ENCODE measurements around the gene DHRS13.
A peak's percentile ranks its signal among the peaks of the same experiment; 100 is the strongest.
"Not testable (repeated sequence)": the region's sequence is repeated elsewhere in the genome, so short reads cannot be mapped to it uniquely, and the experiment has no call there.

The DHRS13 gene

DNA sequence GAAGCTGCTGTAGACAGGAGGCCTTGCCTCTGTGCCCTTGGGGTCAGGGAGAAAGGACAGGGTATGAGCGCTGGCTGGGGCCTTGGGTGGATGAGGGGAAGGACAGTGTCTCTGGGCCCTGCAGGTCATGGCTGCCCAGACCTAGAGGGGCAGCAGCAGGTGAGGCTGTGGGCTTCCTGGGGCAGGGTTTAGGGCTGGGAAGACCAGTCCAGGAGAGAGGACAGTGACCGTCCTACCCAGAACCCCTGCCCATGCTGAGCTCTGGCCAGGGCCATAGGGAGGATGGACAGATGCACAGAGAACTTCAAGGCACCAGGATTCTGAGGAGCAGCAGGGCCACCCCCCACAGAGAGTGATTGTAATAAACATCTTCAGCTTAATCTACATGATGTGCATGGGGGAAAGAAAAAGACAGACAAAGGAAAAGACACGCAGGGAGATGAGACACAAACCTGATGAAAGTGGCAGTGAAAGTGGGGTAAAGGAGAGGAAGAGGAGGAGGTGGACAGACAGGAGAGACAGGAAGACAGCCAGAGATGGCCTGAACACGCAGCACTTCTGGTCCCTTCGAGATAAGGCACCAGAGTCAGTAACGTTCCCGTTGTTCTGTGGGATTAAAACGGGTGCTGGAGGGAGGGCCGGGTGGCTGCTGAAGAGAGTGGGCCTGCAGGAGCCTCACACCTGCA, 22.9 kb downstream of the DHRS13 start:
- H3K9me3 Mint-ChIP-seq = no peaks in the 10 kb centered on the region
- CTCF ChIA-PET = interaction anchor here (0.8 to 2.6 kb wide), 2 partner anchors 112 to 117 kb away, joined by 3 to 22 read pairs; no protein-coding TSS in a partner anchor
- peaks cover 2% of the 10 kb centered on the region for H3K4me1 Mint-ChIP-seq
- no peak overlapping the region for H3K27ac Mint-ChIP-seq
- no peak for DNase-seq
- no peaks in the 10 kb centered on the region for H3K27me3 Mint-ChIP-seq
- H3K4me3 Mint-ChIP-seq = no peak overlapping the region
- peaks cover 52% of the 10 kb centered on the region for H3K36me3 Mint-ChIP-seq

DNA sequence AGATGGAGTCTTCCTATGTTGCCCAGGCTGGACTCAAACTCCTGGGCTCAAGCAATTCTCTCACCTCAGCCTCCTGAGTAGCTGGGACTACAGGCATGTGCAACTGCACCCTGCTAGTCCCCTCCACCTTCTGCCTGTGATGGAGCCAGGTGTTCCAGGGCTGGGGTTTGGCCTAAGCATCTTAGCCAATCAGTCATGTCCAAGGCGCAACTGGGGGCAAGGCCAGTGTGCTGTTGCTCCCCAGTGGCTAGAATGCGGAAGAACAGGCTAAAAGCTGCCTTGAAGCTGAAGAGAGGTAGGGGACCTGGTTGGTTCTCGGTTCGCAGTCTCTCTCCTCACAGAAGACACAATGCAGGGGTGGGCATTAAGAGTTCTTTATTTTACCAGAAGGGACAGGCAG, 23.9 kb downstream of the DHRS13 start:
- H3K4me3 Mint-ChIP-seq = no peak overlapping the region
- DNase-seq = peak; percentile 34
- no peaks in the 10 kb centered on the region for H3K27me3 Mint-ChIP-seq
- no peaks in the 10 kb centered on the region for H3K4me1 Mint-ChIP-seq
- peaks cover 47% of the 10 kb centered on the region for H3K36me3 Mint-ChIP-seq
- no peaks in the 10 kb centered on the region for H3K9me3 Mint-ChIP-seq
- CTCF ChIA-PET = interaction anchor here (0.6 to 2.6 kb wide), 5 partner anchors 10 to 152 kb away, joined by 3 to 22 read pairs (median 3); no protein-coding TSS in a partner anchor
- no peak overlapping the region for H3K27ac Mint-ChIP-seq

DNA sequence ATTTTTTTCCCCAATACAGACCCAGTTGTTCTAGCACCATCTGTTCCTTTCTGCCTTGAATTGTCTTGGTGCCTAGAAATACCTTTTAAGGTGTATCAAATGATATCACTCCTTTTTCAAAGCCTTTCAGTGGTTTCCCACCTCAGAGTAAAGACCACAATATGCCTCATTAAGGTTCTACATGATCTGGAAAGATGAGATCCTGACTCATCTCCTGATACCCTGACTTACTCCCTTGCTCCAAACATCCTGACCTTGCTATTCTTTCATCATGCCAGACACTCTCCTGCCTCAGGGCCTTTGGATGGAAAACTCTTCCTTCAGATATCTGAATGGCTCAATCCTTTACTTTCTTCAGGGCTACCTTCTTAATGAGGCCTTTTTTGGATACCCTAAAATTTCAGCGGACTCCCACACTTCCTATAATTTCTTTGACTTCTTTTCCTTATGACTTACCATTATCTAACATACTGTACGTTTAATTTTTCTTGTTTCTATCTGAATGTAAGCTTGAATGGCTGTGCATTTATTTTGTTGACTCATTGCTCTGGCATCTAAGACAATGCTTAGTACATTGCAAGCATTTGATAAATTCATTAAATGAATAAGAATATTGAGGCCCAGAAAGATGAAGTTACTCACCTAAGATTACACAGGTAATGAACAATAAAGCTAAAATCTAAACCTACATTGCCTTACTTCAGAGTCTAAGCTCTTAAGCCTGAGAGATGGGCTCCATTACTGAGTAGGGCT, 24.5 kb downstream of the DHRS13 start:
- CTCF ChIA-PET = interaction anchor here (0.8 to 2.6 kb wide), 3 partner anchors 10 to 151 kb away, joined by 3 to 22 read pairs (median 4); no protein-coding TSS in a partner anchor
- Mint-ChIP-seq H3K4me1 (no peaks in the 10 kb centered on the region), H3K4me3 (no peak overlapping the region), H3K36me3 (peaks cover 44% of the 10 kb centered on the region), H3K27ac (no peak overlapping the region), H3K27me3 (no peaks in the 10 kb centered on the region), H3K9me3 (no peaks in the 10 kb centered on the region)
- DNase-seq = no peak

DNA sequence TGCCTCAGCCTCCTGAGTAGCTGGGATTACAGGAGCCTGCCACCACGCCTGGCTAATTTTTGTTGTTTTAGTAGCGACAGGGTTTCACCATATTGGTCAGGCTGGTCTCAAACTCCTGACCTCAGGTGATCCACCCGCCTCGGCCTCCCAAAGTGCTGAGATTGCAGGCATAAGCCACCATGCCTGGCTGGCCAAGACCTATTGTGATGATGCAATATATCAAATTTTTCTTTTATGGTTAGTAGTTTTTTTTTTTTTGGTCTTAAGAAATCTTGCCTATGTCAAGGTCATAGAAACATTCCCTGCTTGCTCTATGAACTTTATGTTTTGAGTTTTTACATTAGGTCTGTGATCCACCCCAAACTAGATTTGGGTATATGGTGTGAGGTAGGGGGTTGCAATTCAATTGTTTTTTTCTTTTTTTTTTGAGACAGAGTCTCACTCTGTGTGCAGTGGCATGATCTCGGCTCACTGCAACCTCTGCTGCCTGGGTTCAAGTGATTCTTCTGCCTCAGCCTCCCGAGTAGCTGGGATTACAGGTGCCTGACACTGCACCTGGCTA, 25.6 kb downstream of the DHRS13 start:
- H3K27ac Mint-ChIP-seq, H3K27me3 Mint-ChIP-seq, H3K9me3 Mint-ChIP-seq, H3K4me1 Mint-ChIP-seq, H3K4me3 Mint-ChIP-seq, DNase-seq: not testable (repeated sequence)
- H3K36me3 Mint-ChIP-seq = peaks cover 34% of the 10 kb centered on the region
- CTCF ChIA-PET = interaction anchor here (1.0 kb wide), 1 partner anchor 19 kb away, joined by 4 read pairs; no protein-coding TSS in a partner anchor

DNA sequence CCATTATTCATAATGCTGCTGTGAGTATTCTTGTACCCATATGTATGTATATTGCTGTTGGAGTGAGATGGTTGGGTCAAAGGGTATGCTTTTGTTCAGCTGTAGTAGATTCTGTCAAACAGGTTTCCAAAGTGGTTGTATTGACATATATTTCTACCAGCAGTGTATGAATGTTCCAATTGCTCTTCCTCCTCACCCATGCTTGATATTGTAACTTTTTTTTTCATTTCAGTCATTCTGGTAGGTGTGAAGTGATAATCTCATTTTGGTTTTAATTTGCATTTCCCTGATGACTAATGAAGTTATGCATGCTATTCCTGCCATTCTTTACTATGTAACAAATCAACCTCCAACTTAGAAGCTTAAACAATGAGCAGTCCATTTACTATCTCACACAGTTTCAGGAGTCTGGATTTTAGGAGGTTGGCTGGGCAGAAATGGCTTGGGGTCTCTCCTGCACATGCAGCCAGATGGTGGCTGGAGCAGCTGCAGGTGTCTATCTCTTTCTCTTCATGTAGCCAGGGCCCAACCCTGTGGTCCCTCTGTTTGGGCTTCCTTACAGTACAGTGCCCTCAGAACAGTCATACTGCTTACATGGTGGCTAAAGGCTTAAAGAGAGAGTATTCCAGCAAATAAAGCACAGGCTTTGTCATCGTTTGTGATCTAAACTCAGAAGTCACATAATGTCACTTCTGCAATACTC, 26.9 kb downstream of the DHRS13 start:
- H3K4me1 Mint-ChIP-seq = peaks cover 17% of the 10 kb centered on the region
- H3K27ac Mint-ChIP-seq = no peak overlapping the region
- no peaks in the 10 kb centered on the region for H3K27me3 Mint-ChIP-seq
- H3K4me3 Mint-ChIP-seq = no peak overlapping the region
- peaks cover 24% of the 10 kb centered on the region for H3K36me3 Mint-ChIP-seq
- DNase-seq = no peak
- CTCF ChIA-PET = interaction anchor here (1.4 kb wide), 1 partner anchor 149 kb away, joined by 4 read pairs; no protein-coding TSS in a partner anchor
- no peaks in the 10 kb centered on the region for H3K9me3 Mint-ChIP-seq

DNA sequence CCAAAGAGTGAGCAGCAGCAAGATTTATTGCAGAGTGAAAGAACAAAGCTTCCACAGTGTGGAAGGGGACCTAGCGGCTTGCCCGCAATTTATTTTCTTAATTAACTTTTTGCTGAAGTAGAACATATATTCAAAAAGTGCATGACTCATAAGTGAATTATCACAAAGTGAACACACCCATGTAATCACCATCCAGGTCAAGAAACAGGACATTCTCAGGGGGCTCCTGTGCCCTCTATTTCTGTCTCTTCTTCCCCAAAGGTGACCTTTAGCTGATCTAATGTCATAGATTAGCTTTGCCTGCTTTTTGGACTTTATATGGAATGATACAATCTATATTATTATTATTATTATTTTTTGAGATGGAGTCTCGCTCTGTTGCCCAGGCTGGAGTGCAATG, 28.1 kb downstream of the DHRS13 start:
- H3K4me3 Mint-ChIP-seq = no peak overlapping the region
- peaks cover 19% of the 10 kb centered on the region for H3K4me1 Mint-ChIP-seq
- no peaks in the 10 kb centered on the region for H3K27me3 Mint-ChIP-seq
- peaks cover 18% of the 10 kb centered on the region for H3K36me3 Mint-ChIP-seq
- H3K27ac Mint-ChIP-seq = no peak overlapping the region
- H3K9me3 Mint-ChIP-seq = no peaks in the 10 kb centered on the region
- CTCF ChIA-PET = interaction anchor here (0.7 to 1.6 kb wide), 2 partner anchors 24 to 111 kb away, joined by 3 to 4 read pairs; no protein-coding TSS in a partner anchor
- no peak for DNase-seq

DNA sequence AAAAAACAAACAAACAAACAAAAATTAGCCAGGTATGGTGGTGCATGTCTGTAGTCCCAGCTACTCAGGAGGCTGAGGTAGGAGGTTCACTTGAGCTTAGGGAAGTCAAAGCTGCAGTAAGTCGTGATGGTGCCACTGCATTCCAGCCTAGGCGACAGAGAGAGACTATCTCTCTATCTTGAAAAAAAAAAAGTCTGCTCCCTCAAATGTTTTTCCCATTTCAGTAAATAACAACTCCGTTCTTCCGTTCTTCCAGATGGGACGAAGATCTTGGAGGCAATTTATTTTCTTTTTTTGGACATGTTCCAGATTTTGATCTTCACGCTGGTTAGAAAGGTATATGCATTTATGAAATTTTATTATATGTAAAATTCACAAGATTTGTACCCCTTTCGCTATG, 29.0 kb downstream of the DHRS13 start:
- no peaks in the 10 kb centered on the region for H3K27me3 Mint-ChIP-seq
- CTCF ChIA-PET = interaction anchor here (1.6 kb wide), 1 partner anchor 110 kb away, joined by 4 read pairs; no protein-coding TSS in a partner anchor
- no peak overlapping the region for H3K27ac Mint-ChIP-seq
- peaks cover 19% of the 10 kb centered on the region for H3K4me1 Mint-ChIP-seq
- no peaks in the 10 kb centered on the region for H3K9me3 Mint-ChIP-seq
- H3K36me3 Mint-ChIP-seq = peaks cover 13% of the 10 kb centered on the region
- no peak for DNase-seq
- H3K4me3 Mint-ChIP-seq = no peak overlapping the region

DNA sequence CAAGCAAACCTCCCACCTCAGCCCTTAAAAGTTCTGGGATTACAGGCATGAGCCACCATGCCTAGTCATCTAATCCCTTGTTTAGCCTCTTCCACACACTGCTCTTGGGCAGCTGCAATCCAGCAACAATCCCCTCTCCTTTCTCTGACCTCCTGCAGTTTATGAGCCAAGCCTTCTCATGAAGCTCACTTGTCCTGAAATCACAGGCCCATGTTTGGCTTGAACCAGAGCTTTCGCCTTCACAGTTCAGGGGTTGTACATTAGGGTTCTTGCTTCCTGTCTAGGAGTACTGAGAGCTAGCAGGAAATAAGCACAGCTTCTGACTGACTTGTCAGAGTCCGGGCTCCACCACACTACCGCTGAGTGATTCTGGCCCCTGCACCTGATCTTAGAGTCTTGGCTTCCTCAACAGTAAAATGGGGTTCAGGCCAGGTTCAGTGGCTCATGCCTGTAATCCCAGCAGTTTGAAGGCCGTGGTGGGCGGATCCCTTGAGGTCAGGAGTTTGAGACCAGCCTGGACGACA, 31.8 kb downstream of the DHRS13 start:
- no peaks in the 10 kb centered on the region for H3K9me3 Mint-ChIP-seq
- CTCF ChIA-PET = interaction anchor here (0.6 to 2.0 kb wide), 7 partner anchors 9 to 107 kb away, joined by 3 to 16 read pairs (median 6); partner anchors contain the start of gene DHRS13
- peak; percentile 71 for DNase-seq

DNA sequence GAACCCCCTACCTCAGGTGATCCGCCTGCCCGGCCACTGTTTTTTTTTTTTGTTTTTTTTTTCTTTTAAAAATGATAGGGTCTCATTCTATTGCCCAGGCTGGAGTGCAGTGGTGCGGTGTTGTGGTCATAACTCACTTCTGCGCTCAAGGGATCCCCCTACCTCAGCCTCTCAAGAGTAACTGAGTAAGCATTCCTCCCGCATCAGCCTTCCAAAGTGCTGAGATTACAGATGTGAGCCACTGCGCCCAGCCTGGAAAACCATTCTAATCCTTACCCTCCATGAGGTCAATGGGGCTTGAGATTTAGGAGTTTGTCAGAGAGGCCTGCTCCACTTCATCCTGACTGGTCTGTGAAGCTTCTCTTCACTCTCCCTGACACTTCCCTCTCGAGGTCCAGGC, 35.6 kb downstream of the DHRS13 start:
- DNase-seq = no peak
- Mint-ChIP-seq H3K4me1 (peaks cover 19% of the 10 kb centered on the region), H3K4me3 (no peak overlapping the region), H3K27me3 (no peaks in the 10 kb centered on the region), H3K9me3 (no peaks in the 10 kb centered on the region), H3K27ac (no peak overlapping the region), H3K36me3 (peaks cover 1% of the 10 kb centered on the region)
- CTCF ChIA-PET = no interaction called here

More for the DNA sequence above, 31.8 kb downstream of the DHRS13 start:
- Mint-ChIP-seq H3K36me3 (peaks cover 1% of the 10 kb centered on the region), H3K4me3 (peak overlapping the region; percentile 39), H3K27ac (peak overlapping the region; percentile 97), H3K27me3 (no peaks in the 10 kb centered on the region), H3K4me1 (peaks cover 19% of the 10 kb centered on the region)

DNA sequence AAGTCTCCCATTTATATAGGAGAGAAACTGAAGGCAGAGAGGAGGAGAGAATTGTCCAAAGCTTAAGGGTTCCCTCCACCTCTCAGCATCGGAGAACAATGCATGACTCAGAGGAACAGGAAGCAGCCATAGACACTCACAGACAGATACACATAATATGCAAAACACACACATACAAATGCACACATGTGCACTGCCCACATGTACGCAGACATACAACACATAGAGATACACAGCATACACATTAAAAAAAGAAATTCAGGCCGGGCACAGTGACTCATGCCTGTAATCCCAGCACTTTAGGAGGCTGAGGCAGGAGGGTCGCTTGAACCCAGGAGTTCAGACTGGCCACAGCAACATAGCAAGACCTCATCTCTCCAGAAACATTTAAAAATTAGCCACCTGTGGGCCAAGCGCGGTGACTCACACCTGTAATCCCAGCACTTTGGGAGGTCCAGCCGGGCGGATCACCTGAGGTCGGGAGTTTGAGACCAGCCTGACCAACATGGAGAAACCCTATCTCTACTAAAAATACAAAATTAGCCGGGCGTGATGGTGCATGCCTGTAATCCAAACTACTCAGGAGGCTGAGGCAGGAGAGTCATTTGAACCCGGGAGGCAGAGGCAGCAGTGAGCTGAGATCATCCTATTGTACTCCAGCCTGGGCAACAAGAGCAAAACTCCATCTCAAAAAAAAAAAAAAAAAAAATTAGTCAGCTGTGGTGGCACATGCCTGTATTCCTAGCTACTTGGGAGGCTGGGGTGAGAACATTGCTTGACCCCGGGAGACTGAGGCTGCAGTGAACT, 36.7 kb downstream of the DHRS13 start:
- no peak overlapping the region for H3K4me3 Mint-ChIP-seq
- no peaks in the 10 kb centered on the region for H3K9me3 Mint-ChIP-seq
- H3K27ac Mint-ChIP-seq = no peak overlapping the region
- peaks cover 5% of the 10 kb centered on the region for H3K36me3 Mint-ChIP-seq
- H3K27me3 Mint-ChIP-seq = no peaks in the 10 kb centered on the region
- H3K4me1 Mint-ChIP-seq = peaks cover 14% of the 10 kb centered on the region
- no peak for DNase-seq
- CTCF ChIA-PET = interaction anchor here (1.4 kb wide), 1 partner anchor 17 kb away, joined by 5 read pairs; no protein-coding TSS in a partner anchor

DNA sequence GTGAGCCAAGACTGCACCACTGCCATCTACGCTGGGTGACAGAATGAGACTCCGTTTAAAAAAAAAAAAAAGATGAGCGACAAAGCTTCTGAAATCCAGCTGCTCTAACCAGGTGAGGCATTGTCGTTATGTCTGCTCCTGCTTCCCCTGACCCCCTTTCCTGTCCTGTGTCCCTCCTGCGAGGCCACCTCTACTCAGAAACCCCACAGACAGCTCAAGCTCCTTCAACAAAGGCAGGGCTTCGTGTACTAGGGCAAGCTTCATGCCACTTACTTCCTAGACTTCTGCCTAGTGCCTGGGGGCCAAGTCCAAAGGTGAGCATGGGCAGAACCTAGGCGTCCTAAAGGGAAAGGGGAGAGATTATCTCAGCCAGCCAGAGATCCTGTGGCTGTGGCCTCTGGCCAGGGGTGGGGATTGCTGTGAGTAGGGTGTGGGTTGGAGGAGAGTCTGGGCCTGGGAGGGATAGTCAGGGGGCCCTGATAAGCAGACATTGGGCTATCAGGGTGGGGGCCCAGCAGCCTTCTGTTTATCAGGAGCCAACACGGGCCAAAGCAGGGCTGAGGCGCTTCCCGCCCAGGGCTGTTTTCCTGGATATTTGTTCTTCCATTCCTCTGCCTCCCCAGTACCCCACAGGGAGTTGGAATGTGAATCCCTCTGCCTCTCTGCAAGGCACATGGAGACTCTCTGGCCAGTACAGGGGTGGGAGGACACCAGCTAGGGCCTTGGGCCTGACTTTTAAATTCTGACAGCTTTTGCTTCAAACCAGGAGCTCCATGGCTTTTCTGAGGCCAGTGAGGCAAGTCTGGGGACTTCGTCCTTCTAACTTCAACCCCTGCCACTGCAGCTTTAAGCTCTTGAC, 37.7 kb downstream of the DHRS13 start:
- DNase-seq = no peak
- Mint-ChIP-seq H3K4me1 (peaks cover 10% of the 10 kb centered on the region), H3K27me3 (no peaks in the 10 kb centered on the region), H3K36me3 (peaks cover 8% of the 10 kb centered on the region), H3K27ac (no peak overlapping the region), H3K9me3 (no peaks in the 10 kb centered on the region), H3K4me3 (no peak overlapping the region)
- CTCF ChIA-PET = interaction anchor here (1.2 to 1.4 kb wide), 2 partner anchors 16 to 104 kb away, joined by 3 to 5 read pairs; no protein-coding TSS in a partner anchor

DNA sequence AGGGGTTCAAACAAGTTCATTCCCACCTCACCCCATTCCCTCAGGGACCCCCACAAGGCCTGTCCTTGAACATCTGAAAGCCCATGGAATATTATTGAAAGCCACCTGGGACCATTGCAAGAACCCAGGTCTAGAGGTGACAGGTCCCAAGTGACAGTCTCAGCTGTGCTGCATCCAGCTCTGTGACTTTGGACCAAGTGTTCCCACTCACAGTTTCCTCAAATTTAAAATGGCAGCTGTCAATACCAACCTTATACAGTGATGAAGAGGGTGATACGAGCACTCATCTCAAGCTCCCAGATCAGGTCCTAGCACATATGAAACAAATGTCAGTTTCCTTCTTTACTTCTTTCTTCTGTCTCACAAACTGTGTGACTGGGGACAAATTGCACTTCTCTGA, 38.9 kb downstream of the DHRS13 start:
- DNase-seq = no peak
- Mint-ChIP-seq H3K9me3 (no peaks in the 10 kb centered on the region), H3K27me3 (no peaks in the 10 kb centered on the region), H3K36me3 (peaks cover 13% of the 10 kb centered on the region), H3K4me1 (peaks cover 10% of the 10 kb centered on the region), H3K4me3 (no peak overlapping the region), H3K27ac (no peak overlapping the region)
- CTCF ChIA-PET = interaction anchor here (1.1 kb wide), 1 partner anchor 24 kb away, joined by 3 read pairs; no protein-coding TSS in a partner anchor
